BE2C (cell line): Measurements from ENCODE around the gene DSTYK.

ENCODE experiments used
- DNase-seq: peaks from one replicate; pipeline ENCODE4 v3.0.0-alpha.2; 2020
- H3K27me3 ChIP-seq: fragments of 250-450 bp; sonication (Bioruptor Pico); 2 replicates; pipeline ENCODE4 v1.5.1; 2020; ENCODE audit warnings: mild to moderate bottlenecking
- H3K36me3 ChIP-seq: fragments of 250-450 bp; sonication (Bioruptor Pico); 2 replicates; pipeline ENCODE4 v1.5.1; 2020; ENCODE audit warnings: mild to moderate bottlenecking
- H3K4me1 ChIP-seq: fragments of 250-450 bp; sonication (Bioruptor Pico); 2 replicates; pipeline ENCODE4 v1.5.1; 2020
- H3K4me3 ChIP-seq: 2 replicates; pipeline ENCODE4 v1.5.1; 2011; ENCODE audit warnings: low read depth, low read length
- H3K9me3 ChIP-seq: fragments of 250-450 bp; sonication (Bioruptor Pico); 2 replicates; pipeline ENCODE4 v1.5.1; 2020
- CTCF ChIP-seq: IDR thresholded peaks from 2 replicates; pipeline ENCODE4 v1.5.1; 2012; ENCODE audit warnings: mild to moderate bottlenecking, low read depth, low read length

DSTYK gene

GRCh38 chr1:205256951-205257625 lies 45.6 kb upstream of the DSTYK start:
- DNase-seq = no peak
- no peak overlapping the region for H3K4me3 ChIP-seq
- H3K9me3 ChIP-seq = no peaks in the 10 kb centered on the region
- H3K27me3 ChIP-seq = no peaks in the 10 kb centered on the region
- H3K36me3 ChIP-seq = no peaks in the 10 kb centered on the region
- H3K4me1 ChIP-seq = peaks cover 6% of the 10 kb centered on the region
- TF ChIP-seq CTCF = no peak

GRCh38 chr1:205255941-205256780 lies 44.7 kb upstream of the DSTYK start:
- Histone ChIP-seq H3K4me3 (no peak overlapping the region), H3K27me3 (no peaks in the 10 kb centered on the region), H3K36me3 (no peaks in the 10 kb centered on the region), H3K4me1 (peaks cover 6% of the 10 kb centered on the region), H3K9me3 (no peaks in the 10 kb centered on the region)
- TF ChIP-seq CTCF = peak; percentile 95
- DNase-seq = peak; percentile 90

GRCh38 chr1:205251576-205251975 lies 40.1 kb upstream of the DSTYK start:
- Histone ChIP-seq H3K9me3 (no peaks in the 10 kb centered on the region), H3K27me3 (no peaks in the 10 kb centered on the region), H3K4me1 (peaks cover 15% of the 10 kb centered on the region), H3K36me3 (no peaks in the 10 kb centered on the region), H3K4me3 (no peak overlapping the region)
- TF ChIP-seq CTCF = no peak
- DNase-seq = no peak

- no peaks in the 10 kb centered on the region for H3K27me3 ChIP-seq
- H3K9me3 ChIP-seq = no peaks in the 10 kb centered on the region
- no peak for TF ChIP-seq CTCF
- DNase-seq = no peak
- H3K4me1 ChIP-seq = peaks cover 13% of the 10 kb centered on the region
- no peak overlapping the region for H3K4me3 ChIP-seq
- H3K36me3 ChIP-seq = no peaks in the 10 kb centered on the region
Observed at GRCh38 chr1:205250699-205251098, 39.2 kb upstream of the DSTYK start.

GRCh38 chr1:205249651-205250050 lies 38.1 kb upstream of the DSTYK start:
- no peak for TF ChIP-seq CTCF
- DNase-seq = no peak
- no peaks in the 10 kb centered on the region for H3K36me3 ChIP-seq
- no peaks in the 10 kb centered on the region for H3K9me3 ChIP-seq
- no peak overlapping the region for H3K4me3 ChIP-seq
- no peaks in the 10 kb centered on the region for H3K27me3 ChIP-seq
- peaks cover 13% of the 10 kb centered on the region for H3K4me1 ChIP-seq
